ENCODE results near the gene LRRC58.

DNA sequence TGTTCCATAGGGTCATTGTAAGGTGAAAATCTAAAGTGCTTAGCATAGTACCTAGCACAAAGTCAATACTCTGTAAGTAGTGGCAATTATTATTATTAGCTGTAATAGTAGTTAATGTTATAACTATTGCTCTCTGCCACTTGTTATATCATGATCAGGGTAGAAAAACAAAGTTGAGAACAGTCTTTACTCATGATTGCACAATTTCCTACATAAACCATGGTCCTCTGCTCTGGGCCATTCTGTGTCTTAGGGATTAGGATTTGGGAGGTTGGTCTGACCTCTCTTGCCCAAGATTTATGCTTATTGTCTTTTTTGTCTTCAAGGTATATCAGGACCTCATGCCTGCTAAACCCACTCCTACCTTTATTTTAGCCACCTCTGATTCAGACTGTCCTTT is 4.3 kb upstream of the LRRC58 start:
- TF ChIP-seq POLR2AphosphoS5 (IDR thresholded peaks at IDR 0.05; ENCODE audit: borderline replicate concordance, low read depth, low read length) (no peak), EZH2 (IDR thresholded peaks at IDR 0.05) (no peak)

Measured in SK-N-MC (cell line).